ENCODE data around the gene NOL12.
"Not testable (repeated sequence)": the region's sequence is repeated elsewhere in the genome, so short reads cannot be mapped to it uniquely, and the experiment has no call there.

The NOL12 gene

GRCh38 chr22:37690901-37691504 is 4.9 kb downstream of the NOL12 start:
- no peak for FAIRE-seq
- TF ChIP-seq POLR2A (IDR thresholded peaks at IDR 0.05; ENCODE audit: low read depth, low read length) (no peak), POLR2AphosphoS5 (IDR thresholded peaks at IDR 0.05; ENCODE audit: low read depth, low read length) (no peak), TAF1 (IDR thresholded peaks at IDR 0.05; ENCODE audit: borderline replicate concordance, low read depth, low read length) (no peak)
- no peak for DNase-seq (ENCODE audit: insufficient read length)

GRCh38 chr22:37692627-37693285 is 6.6 kb downstream of the NOL12 start:
- TF ChIP-seq POLR2AphosphoS5 (IDR thresholded peaks at IDR 0.05; ENCODE audit: low read depth, low read length) (no peak; the same call in 1 of the 2 replicates), POLR2A (IDR thresholded peaks at IDR 0.05; ENCODE audit: low read depth, low read length) (peak; percentile 38; the same call in 1 of the 2 replicates)
- no peak for FAIRE-seq
- no peak for DNase-seq (ENCODE audit: insufficient read length)

GRCh38 chr22:37694131-37694530 is 8.0 kb downstream of the NOL12 start:
- not testable (repeated sequence) for FAIRE-seq; DNase-seq (ENCODE audit: insufficient read length)

GRCh38 chr22:37696260-37696656 is 10.1 kb downstream of the NOL12 start:
- not testable (repeated sequence) for FAIRE-seq; DNase-seq (ENCODE audit: insufficient read length)

- peak; percentile 46 for DNase-seq (ENCODE audit: insufficient read length)
- no peak for FAIRE-seq
- TF ChIP-seq TAF1 (IDR thresholded peaks at IDR 0.05; ENCODE audit: borderline replicate concordance, low read depth, low read length) (no peak), POLR2A (IDR thresholded peaks at IDR 0.05; ENCODE audit: low read depth, low read length) (no peak), POLR2AphosphoS5 (IDR thresholded peaks at IDR 0.05; ENCODE audit: low read depth, low read length) (no peak)
Observed at GRCh38 chr22:37696657-37697537, 10.8 kb downstream of the NOL12 start, which contains the start of gene TRIOBP. TSS of gene TRIOBP (plus strand) at chr22:37697048. CDS start at chr22:37701366, 4,318 bp downstream.

GRCh38 chr22:37697538-37697835 is 11.3 kb downstream of the NOL12 start:
- TF ChIP-seq TAF1 (IDR thresholded peaks at IDR 0.05; ENCODE audit: borderline replicate concordance, low read depth, low read length) (no peak), POLR2AphosphoS5 (IDR thresholded peaks at IDR 0.05; ENCODE audit: low read depth, low read length) (no peak), POLR2A (IDR thresholded peaks at IDR 0.05; ENCODE audit: low read depth, low read length) (no peak)
- DNase-seq (ENCODE audit: insufficient read length) (no peak), FAIRE-seq (no peak)

GRCh38 chr22:37701141-37701786 is 15.1 kb downstream of the NOL12 start:
- DNase-seq (ENCODE audit: insufficient read length) (no peak), FAIRE-seq (no peak)

GRCh38 chr22:37703906-37704305 is 17.8 kb downstream of the NOL12 start:
- DNase-seq (ENCODE audit: insufficient read length) (no peak), FAIRE-seq (no peak)
- no peak for TF ChIP-seq POLR2AphosphoS5 (IDR thresholded peaks at IDR 0.05; ENCODE audit: low read depth, low read length)
- TF ChIP-seq TAF1 (IDR thresholded peaks at IDR 0.05; ENCODE audit: borderline replicate concordance, low read depth, low read length) = no peak
- no peak for TF ChIP-seq POLR2A (IDR thresholded peaks at IDR 0.05; ENCODE audit: low read depth, low read length)

More at GRCh38 chr22:37701141-37701786, 15.1 kb downstream of the NOL12 start:
- TF ChIP-seq POLR2AphosphoS5 (IDR thresholded peaks at IDR 0.05; ENCODE audit: low read depth, low read length) = no peak
- TF ChIP-seq POLR2A (IDR thresholded peaks at IDR 0.05; ENCODE audit: low read depth, low read length) = no peak
- no peak for TF ChIP-seq TAF1 (IDR thresholded peaks at IDR 0.05; ENCODE audit: borderline replicate concordance, low read depth, low read length)

GRCh38 chr22:37704645-37705044 is 18.5 kb downstream of the NOL12 start:
- FAIRE-seq (no peak), DNase-seq (ENCODE audit: insufficient read length) (no peak)
- no peak for TF ChIP-seq TAF1 (IDR thresholded peaks at IDR 0.05; ENCODE audit: borderline replicate concordance, low read depth, low read length)
- TF ChIP-seq POLR2AphosphoS5 (IDR thresholded peaks at IDR 0.05; ENCODE audit: low read depth, low read length) = no peak
- TF ChIP-seq POLR2A (IDR thresholded peaks at IDR 0.05; ENCODE audit: low read depth, low read length) = no peak

GRCh38 chr22:37705205-37705604 is 19.1 kb downstream of the NOL12 start:
- DNase-seq (ENCODE audit: insufficient read length) (no peak), FAIRE-seq (no peak)
- no peak for TF ChIP-seq POLR2A (IDR thresholded peaks at IDR 0.05; ENCODE audit: low read depth, low read length)
- no peak for TF ChIP-seq TAF1 (IDR thresholded peaks at IDR 0.05; ENCODE audit: borderline replicate concordance, low read depth, low read length)
- TF ChIP-seq POLR2AphosphoS5 (IDR thresholded peaks at IDR 0.05; ENCODE audit: low read depth, low read length) = no peak

- no peak for TF ChIP-seq POLR2AphosphoS5 (IDR thresholded peaks at IDR 0.05; ENCODE audit: low read depth, low read length)
- no peak for TF ChIP-seq POLR2A (IDR thresholded peaks at IDR 0.05; ENCODE audit: low read depth, low read length)
- no peak for TF ChIP-seq TAF1 (IDR thresholded peaks at IDR 0.05; ENCODE audit: borderline replicate concordance, low read depth, low read length)
- FAIRE-seq (no peak), DNase-seq (ENCODE audit: insufficient read length) (no peak)
Observed at GRCh38 chr22:37708580-37709444, 22.7 kb downstream of the NOL12 start.
